Activated T-cell treated with anti-CD3 and anti-CD28 coated beads, Interleukin-2, amount 50 U/mL, for 72 hours (primary cell): Measurements from ENCODE around the gene WFS1. TPM values are rescaled to one million over a fixed set of nuclear protein-coding genes. Genes with fewer than 3 reads are reported as not detected.

Experiments used
- ATAC-seq, 2 donors: fragments of 150-1000 bp; cut with Tn5 transposase; replicated peaks in 1 of 2; 2 replicates each; pipeline ENCODE4 v1.10.0; 2021; ENCODE audit warnings: moderate library complexity in 2 of 2, mild to moderate bottlenecking in 1 of 2
- DNase-seq, 2 donors: peaks; one replicate each; pipeline ENCODE4 v3.0.0; 2021 to 2022; ENCODE audit warnings: mixed read lengths in 1 of 2
- H3K27ac Mint-ChIP-seq: one replicate; pipeline ENCODE4 v1.8.0; 2022; ENCODE audit warnings: mild to moderate bottlenecking, moderate library complexity, mixed read lengths
- H3K27me3 Mint-ChIP-seq: one replicate; pipeline ENCODE4 v1.8.0; 2022; ENCODE audit warnings: low read depth, mixed read lengths
- H3K36me3 Mint-ChIP-seq, 2 donors: one replicate each; pipeline ENCODE4 v1.8.0; 2022; ENCODE audit warnings: mixed read lengths in 2 of 2, mild to moderate bottlenecking in 1 of 2; ENCODE audit not compliant: insufficient read depth in 2 of 2
- H3K4me1 Mint-ChIP-seq: one replicate; pipeline ENCODE4 v1.8.0; 2022; ENCODE audit warnings: low read depth, mixed read lengths
- H3K4me3 Mint-ChIP-seq, 2 donors: one replicate each; pipeline ENCODE4 v1.8.0; 2022; ENCODE audit warnings: mild to moderate bottlenecking in 2 of 2, mixed read lengths in 2 of 2, moderate library complexity in 2 of 2
- H3K9me3 Mint-ChIP-seq, 2 donors: one replicate each; pipeline ENCODE4 v1.8.0; 2022; ENCODE audit warnings: mixed read lengths in 2 of 2
- total RNA-seq, 2 donors: library from RNA; stranded (reverse); gene quantifications; one replicate each; pipeline ENCODE4 v1.2.3, GENCODE V29; 2022

The WFS1 gene
- total RNA-seq, 2 donors from 2014 or later, result 5.3 to 7.4 TPM

GRCh38 chr4:6343939-6344408 lies 74.3 kb downstream of the WFS1 start:
- no peak overlapping the region for H3K4me3 Mint-ChIP-seq
- no peaks in the 10 kb centered on the region for H3K36me3 Mint-ChIP-seq
- peaks cover 10% of the 10 kb centered on the region for H3K27me3 Mint-ChIP-seq
- peak in 1 of 2 donors; percentile 13 for DNase-seq
- no peak overlapping the region for H3K27ac Mint-ChIP-seq
- ATAC-seq, result peak in 1 of 2 donors; percentile 81
- no peaks in the 10 kb centered on the region for H3K4me1 Mint-ChIP-seq
- no peaks in the 10 kb centered on the region for H3K9me3 Mint-ChIP-seq

DNA sequence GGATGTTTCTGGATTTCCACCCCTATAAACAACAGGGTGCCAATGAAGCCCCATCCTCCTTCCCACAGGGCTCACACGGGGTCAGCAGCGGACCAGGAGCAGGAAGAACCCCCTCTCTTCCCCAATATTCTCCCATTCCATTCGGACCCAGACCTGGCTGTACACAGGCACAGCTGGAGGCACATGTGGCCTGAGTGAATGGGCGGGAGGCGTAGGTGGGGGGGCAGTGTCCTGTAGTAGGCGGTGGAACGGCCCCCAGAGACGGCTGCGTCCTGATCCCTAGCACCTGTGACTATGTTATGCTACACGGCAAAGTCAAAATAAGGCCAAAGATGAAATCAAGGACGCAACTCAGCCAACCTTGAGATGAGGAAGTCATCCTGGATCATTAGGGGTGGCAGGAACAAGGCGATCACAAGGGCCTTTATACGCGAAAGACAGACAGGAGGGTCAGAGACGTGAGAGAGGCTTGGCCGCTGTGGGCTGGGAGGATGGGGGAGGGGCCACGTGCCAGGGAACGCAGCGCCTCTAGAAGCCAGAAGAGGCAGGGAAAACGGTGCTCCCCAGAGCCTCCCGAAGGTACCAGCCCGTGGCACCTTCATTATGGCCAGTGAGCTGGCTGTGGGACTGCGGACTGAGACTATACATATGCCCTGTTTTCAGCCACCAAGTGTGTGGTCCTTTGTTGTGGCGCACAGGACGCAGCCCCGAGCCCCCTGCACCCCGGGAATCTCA lies 75.6 kb downstream of the WFS1 start:
- Mint-ChIP-seq H3K4me1 (no peaks in the 10 kb centered on the region), H3K36me3 (no peaks in the 10 kb centered on the region), H3K27ac (no peak overlapping the region), H3K4me3 (no peak overlapping the region), H3K9me3 (no peaks in the 10 kb centered on the region), H3K27me3 (peaks cover 4% of the 10 kb centered on the region)
- ATAC-seq, result no peak
- no peak for DNase-seq

GRCh38 chr4:6345866-6346265 lies 76.2 kb downstream of the WFS1 start:
- no peak overlapping the region for H3K4me3 Mint-ChIP-seq
- ATAC-seq (no peak), DNase-seq (no peak)
- peaks cover 4% of the 10 kb centered on the region for H3K27me3 Mint-ChIP-seq
- no peaks in the 10 kb centered on the region for H3K9me3 Mint-ChIP-seq
- H3K4me1 Mint-ChIP-seq, result no peaks in the 10 kb centered on the region
- no peak overlapping the region for H3K27ac Mint-ChIP-seq
- H3K36me3 Mint-ChIP-seq, result no peaks in the 10 kb centered on the region

DNA sequence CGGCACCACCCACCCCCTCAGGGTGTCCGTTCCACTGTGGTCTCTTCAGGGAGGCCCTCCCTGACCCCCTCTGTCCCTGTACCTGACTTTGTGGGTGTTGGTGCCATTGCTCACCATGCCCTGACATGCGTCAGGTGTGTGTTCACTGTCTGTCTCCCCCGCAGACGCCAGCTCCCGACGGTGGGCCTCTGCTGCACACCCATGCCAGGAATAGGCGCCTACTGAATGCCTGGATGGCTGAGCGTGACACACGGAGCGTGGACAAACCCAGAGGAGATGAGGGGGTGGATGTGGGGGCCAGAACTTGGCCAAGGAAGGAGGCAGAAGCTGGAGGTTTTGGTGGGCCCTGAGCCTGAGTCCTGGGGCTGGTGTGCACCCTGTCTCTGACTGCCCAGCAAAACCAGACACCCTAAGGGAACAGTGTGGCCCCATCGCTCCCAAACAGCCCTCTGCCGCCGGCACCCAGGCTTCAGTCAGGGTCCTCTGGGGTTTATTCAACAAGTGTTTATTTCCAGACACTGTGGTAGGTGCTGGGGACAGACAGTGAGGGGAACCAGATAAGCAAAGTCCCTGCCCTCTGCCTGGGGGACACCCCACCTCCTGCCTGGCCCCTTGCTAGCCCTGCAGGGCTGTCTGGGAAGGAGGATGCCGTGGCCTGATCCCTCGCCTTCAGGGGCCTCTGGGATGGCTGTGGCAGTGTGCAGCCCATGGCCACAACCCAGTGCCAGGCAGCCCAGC lies 76.9 kb downstream of the WFS1 start:
- Mint-ChIP-seq H3K4me3 (no peak overlapping the region), H3K9me3 (no peaks in the 10 kb centered on the region), H3K27me3 (peaks cover 4% of the 10 kb centered on the region), H3K27ac (no peak overlapping the region), H3K4me1 (no peaks in the 10 kb centered on the region), H3K36me3 (no peaks in the 10 kb centered on the region)
- ATAC-seq (no peak), DNase-seq (no peak)

GRCh38 chr4:6347511-6348045 lies 77.9 kb downstream of the WFS1 start:
- no peaks in the 10 kb centered on the region for H3K9me3 Mint-ChIP-seq
- no peaks in the 10 kb centered on the region for H3K36me3 Mint-ChIP-seq
- ATAC-seq (no peak), DNase-seq (no peak)
- H3K4me1 Mint-ChIP-seq, result no peaks in the 10 kb centered on the region
- H3K27ac Mint-ChIP-seq, result no peak overlapping the region
- no peak overlapping the region for H3K4me3 Mint-ChIP-seq
- H3K27me3 Mint-ChIP-seq, result peaks cover 8% of the 10 kb centered on the region

GRCh38 chr4:6348408-6348807 lies 78.8 kb downstream of the WFS1 start:
- Mint-ChIP-seq H3K27me3 (peaks cover 8% of the 10 kb centered on the region), H3K4me3 (no peak overlapping the region), H3K27ac (no peak overlapping the region), H3K36me3 (no peaks in the 10 kb centered on the region), H3K4me1 (no peaks in the 10 kb centered on the region), H3K9me3 (no peaks in the 10 kb centered on the region)
- ATAC-seq (no peak), DNase-seq (no peak)

- H3K36me3 Mint-ChIP-seq, result no peaks in the 10 kb centered on the region
- ATAC-seq (no peak), DNase-seq (no peak)
- H3K27me3 Mint-ChIP-seq, result peaks cover 19% of the 10 kb centered on the region
- H3K4me1 Mint-ChIP-seq, result no peaks in the 10 kb centered on the region
- no peak overlapping the region for H3K4me3 Mint-ChIP-seq
- no peaks in the 10 kb centered on the region for H3K9me3 Mint-ChIP-seq
- H3K27ac Mint-ChIP-seq, result no peak overlapping the region
These were observed 80.4 kb downstream of the WFS1 start for GRCh38 chr4:6349896-6350603.

DNA sequence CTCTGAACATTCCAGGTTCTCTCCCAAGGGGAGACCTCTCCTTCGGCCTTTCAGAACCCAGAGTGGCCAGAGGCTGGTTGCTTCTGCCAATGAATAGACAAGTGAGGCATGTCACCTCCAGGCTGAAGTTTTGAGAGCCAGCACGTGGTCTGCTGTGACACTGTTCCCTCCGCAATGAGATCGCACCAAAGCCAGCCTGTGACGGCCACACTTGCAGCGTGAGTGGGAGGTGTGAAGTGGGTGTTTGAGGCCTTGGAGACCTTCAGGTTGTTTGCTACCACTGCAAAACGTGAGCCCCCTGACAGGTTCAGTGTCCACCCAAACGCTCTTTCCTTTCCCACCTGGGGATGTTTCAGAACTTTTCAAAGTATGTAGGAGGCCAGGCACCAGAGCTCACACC lies 81.0 kb downstream of the WFS1 start:
- no peak for DNase-seq

GRCh38 chr4:6351246-6352000 lies 81.8 kb downstream of the WFS1 start:
- no peak for DNase-seq
- no peaks in the 10 kb centered on the region for H3K36me3 Mint-ChIP-seq
- no peak for ATAC-seq
- H3K4me3 Mint-ChIP-seq, result no peak overlapping the region
- no peaks in the 10 kb centered on the region for H3K4me1 Mint-ChIP-seq
- peaks cover 21% of the 10 kb centered on the region for H3K27me3 Mint-ChIP-seq
- no peak overlapping the region for H3K27ac Mint-ChIP-seq
- H3K9me3 Mint-ChIP-seq, result no peaks in the 10 kb centered on the region

More for the DNA sequence above, 81.0 kb downstream of the WFS1 start:
- no peaks in the 10 kb centered on the region for H3K36me3 Mint-ChIP-seq
- H3K4me3 Mint-ChIP-seq, result no peak overlapping the region
- no peaks in the 10 kb centered on the region for H3K4me1 Mint-ChIP-seq
- H3K27me3 Mint-ChIP-seq, result peaks cover 21% of the 10 kb centered on the region
- no peak for ATAC-seq
- no peak overlapping the region for H3K27ac Mint-ChIP-seq
- H3K9me3 Mint-ChIP-seq, result no peaks in the 10 kb centered on the region

- H3K27me3 Mint-ChIP-seq, result peaks cover 21% of the 10 kb centered on the region
- H3K36me3 Mint-ChIP-seq, result no peaks in the 10 kb centered on the region
- no peaks in the 10 kb centered on the region for H3K4me1 Mint-ChIP-seq
- ATAC-seq, result no peak
- no peak overlapping the region for H3K4me3 Mint-ChIP-seq
- no peaks in the 10 kb centered on the region for H3K9me3 Mint-ChIP-seq
- no peak for DNase-seq
- no peak overlapping the region for H3K27ac Mint-ChIP-seq
These were observed 82.5 kb downstream of the WFS1 start for GRCh38 chr4:6352031-6352692.
